GM12872 (cell line): ENCODE results near the gene NFIB.

Experiments used
- CTCF ChIP-seq: IDR thresholded peaks from 3 replicates; pipeline ENCODE4 v1.5.1; 2011; ENCODE audit warnings: low read depth, mild to moderate bottlenecking, low read length, moderate library complexity; ENCODE audit not compliant: insufficient read depth

The NFIB gene

GRCh38 chr9:14075218-14075617, 238.7 kb downstream of the NFIB start:
- TF ChIP-seq CTCF = no peak

DNA sequence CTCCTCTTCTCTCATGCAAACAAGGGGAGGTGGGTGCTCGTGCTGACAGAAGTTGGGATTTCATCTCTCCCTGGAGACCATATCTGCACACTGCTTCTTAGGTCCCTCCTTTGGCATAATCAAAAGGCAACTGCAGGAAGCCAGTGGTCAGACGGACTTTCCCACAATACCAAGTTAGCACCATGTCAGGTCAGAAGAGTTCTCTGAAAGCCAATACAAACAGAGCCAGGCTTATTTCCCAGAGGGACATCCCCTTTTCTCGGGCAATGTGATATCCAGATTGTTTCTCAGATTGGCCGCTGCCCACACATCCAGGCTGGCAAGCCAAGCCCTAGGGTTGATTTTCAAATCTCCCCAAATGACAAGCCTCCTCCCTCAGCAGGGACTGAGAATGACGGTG, 241.1 kb downstream of the NFIB start:
- TF ChIP-seq CTCF = no peak

- no peak for TF ChIP-seq CTCF
Measured at GRCh38 chr9:14071484-14071883, 242.5 kb downstream of the NFIB start.

DNA sequence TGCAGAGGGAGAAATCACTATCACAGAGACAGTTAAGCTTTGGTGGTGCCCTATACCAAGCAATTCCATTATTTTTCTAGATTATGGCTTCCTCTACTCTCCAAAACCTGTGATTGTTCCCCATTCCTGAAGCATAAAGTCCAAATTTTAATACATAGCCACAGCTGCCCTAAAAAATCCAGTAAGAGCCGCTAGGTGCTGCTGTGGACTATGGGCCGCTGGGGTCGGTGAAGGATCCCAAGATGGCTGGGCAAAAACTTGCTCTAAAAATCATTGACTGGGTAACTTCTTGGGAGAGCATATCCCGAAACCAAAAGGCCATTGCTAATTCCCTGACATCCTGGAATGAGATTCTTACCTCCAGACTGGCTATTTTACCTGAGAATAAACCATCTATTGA, 245.3 kb downstream of the NFIB start:
- peak; percentile 35; the same call in 1 of the 3 replicates for TF ChIP-seq CTCF

- no peak for TF ChIP-seq CTCF
Measured at GRCh38 chr9:14066831-14067230, 247.1 kb downstream of the NFIB start.

DNA sequence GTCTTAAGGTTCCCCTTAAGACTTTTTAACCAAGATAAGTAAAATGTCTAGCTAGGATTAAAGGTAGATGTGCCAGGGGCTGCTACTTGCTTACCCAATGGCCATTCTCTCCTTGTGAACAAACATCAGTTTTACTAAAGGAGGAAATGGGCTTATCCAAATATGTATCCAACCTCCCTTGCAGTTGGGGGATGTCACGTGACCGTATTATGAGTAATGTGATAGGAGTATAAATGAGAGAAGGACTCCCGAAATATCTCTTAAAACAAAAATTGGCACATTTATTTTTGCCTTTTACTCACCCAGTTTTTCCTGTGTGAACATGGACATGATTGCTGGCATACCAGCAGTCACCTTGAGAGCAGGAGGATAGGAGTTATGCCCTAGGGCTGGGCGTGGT, 247.9 kb downstream of the NFIB start:
- TF ChIP-seq CTCF = no peak

DNA sequence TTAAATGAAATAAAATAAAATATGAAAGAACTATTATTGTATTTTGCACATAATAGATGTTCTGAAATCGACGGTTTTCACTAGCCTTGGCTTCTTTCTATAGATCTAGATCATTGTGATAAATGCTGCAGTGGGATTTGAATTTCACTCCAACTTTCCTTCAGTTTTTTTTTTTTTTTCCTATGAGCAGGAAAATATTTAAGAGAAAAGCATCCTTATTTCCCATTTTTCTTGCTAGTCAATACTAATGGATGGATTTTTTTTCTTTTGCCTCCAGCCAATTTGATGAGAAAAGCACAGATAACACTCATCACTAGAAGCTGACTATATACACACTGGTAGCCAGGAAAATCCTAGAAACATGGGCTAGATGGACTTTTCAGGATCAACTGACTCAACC, 249.0 kb downstream of the NFIB start:
- no peak for TF ChIP-seq CTCF

GRCh38 chr9:14063756-14064155, 250.2 kb downstream of the NFIB start:
- TF ChIP-seq CTCF = no peak
